ENCODE measurements around the gene CASP6.

DNA sequence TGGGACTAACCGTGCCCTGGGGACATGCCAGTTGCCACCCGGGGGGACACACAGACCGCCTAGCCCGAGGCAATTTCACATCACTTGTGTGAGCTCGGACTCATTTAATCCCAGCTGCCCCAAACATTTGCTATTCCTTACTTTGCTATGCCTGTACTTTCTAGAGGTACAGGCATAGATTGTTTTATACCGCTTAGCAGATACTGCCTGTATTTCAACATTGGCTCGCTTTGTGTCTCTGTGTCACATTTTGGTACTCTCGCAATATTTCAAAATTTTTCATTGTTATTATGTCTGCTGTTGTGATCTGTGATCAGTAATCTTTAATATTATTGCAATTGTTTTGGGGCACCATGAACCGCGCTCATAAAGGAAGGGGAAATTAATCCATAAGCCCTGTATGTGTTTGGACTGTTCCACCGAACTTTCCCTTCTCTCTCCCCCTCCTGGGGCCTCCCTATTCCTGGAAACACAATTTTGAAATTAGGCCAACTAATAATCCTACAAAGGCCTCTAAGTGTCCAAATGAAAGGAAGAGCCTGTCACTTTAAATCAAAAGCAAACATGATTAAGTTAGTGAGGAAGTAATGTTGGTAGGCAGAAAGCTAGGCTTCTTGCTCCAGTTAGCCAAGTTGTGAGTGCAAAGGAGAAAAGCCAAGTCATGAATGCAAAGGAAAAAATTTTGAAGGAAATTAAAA is 568 bp upstream of the CASP6 start:
- TF ChIP-seq EZH2 (IDR thresholded peaks at IDR 0.05; ENCODE audit: insufficient read depth, poor library complexity, severe bottlenecking): no peak
- TF ChIP-seq EZH2phosphoT487 (IDR thresholded peaks at IDR 0.05; ENCODE audit: insufficient read depth, low read depth): no peak
